Right lobe of liver (tissue), 6 donors: ENCODE data around the gene ACOT7. TPM values are rescaled to one million over a fixed set of nuclear protein-coding genes. Genes with fewer than 3 reads are reported as not detected.
A peak's percentile ranks its signal among the peaks of the same experiment; 100 is the strongest.

Source experiments
- ATAC-seq, 4 donors: fragments of 200-7000 bp; cut with Tn5 transposase; one replicate each; pipeline ENCODE4 v1.9.1; 2020; ENCODE audit warnings: mild to moderate bottlenecking in 4 of 4, moderate library complexity in 4 of 4
- DNase-seq, 3 donors: peaks; one replicate each; pipeline ENCODE4 v3.0.0-alpha.2; 2020
- H3K27ac ChIP-seq, 3 donors: fragments of 200-600 bp; one replicate each; pipeline ENCODE4 v1.8.0; 2022
- H3K27me3 ChIP-seq, 2 donors: fragments of 200-600 bp; one replicate each; pipeline ENCODE4 v1.8.0; 2022
- H3K36me3 ChIP-seq, 4 donors: fragments of 200-600 bp; sonication (generic) in 1 of 4; one replicate each; pipeline versions ENCODE4 v1.5.1 to v1.8.0; 2017 to 2022; ENCODE audit warnings: control low read depth in 1 of 4
- H3K4me1 ChIP-seq, 4 donors: fragments of 200-600 bp; sonication (generic) in 1 of 4; one replicate each; pipeline versions ENCODE4 v1.5.1 to v1.8.0; 2017 to 2022; ENCODE audit warnings: control low read depth in 1 of 4
- H3K4me3 ChIP-seq, 3 donors: fragments of 200-600 bp; one replicate each; pipeline ENCODE4 v1.8.0; 2022
- H3K9me3 ChIP-seq, 4 donors: fragments of 200-600 bp; sonication (generic) in 1 of 4; one replicate each; pipeline versions ENCODE4 v1.5.1 to v1.8.0; 2017 to 2022; ENCODE audit warnings: control low read depth in 1 of 4
- POLR2A ChIP-seq: fragments of 450-650 bp; IDR thresholded peaks from one replicate; pipeline ENCODE4 v1.6.1; 2017; ENCODE audit warnings: antibody characterized with exemption, mild to moderate bottlenecking
- WGBS: methylation state at CpG from one replicate; pipeline ENCODE4 v1.1.6; 2018; ENCODE audit warnings: low coverage, low lambda C conversion rate; ENCODE audit not compliant: insufficient coverage; ENCODE audit errors: missing lambda C conversion rate; 5-methylcytosine and 5-hydroxymethylcytosine counted together
- intact Hi-C, 2 donors: fragments of 100-400 bp; cut with DNase I; formaldehyde crosslinking; loops; one replicate each; pipeline versions ENCODE4 v1.11.2 to v1.14.1; 2022
- total RNA-seq, 6 experiments: library from RNA; depleted of rRNA in 2 of 6; stranded (reverse); fragments of >200 nt in 2 of 6; fragmentation: NEBNext Ultra II Directional in 3 of 6; extraction: Animal tissue kit (Norgen Biotek cat#: 25700) in 3 of 6; gene quantifications; one replicate each; pipeline versions ENCODE4 v1.1.0 to v1.2.4, GENCODE V29; 2016 to 2023
- TF ChIP-seq, protein P1 (sequence below), 4 donors: fragments of 200-600 bp in 3 of 4; fragments of 450-650 bp in 1 of 4; IDR thresholded peaks; one replicate each; pipeline versions ENCODE4 v1.5.1 to v1.8.0; 2016 to 2022; ENCODE audit warnings: antibody characterized with exemption in 4 of 4, mild to moderate bottlenecking in 2 of 4
- donor health status: DM: no; HTN: yes; CAD: no.
- donor health status: DM: no; HTN: no; CAD: no.
- donor health status: DM: no; HTN: no; CAD: no.
- donor health status: DM: no; HTN: yes; CAD: no.
- donor health status: DM: no; HTN: yes; CAD: no.

The ACOT7 gene
- total RNA-seq, 6 experiments from 2014 or later = 10.8 to 19.7 (median 14.1) TPM

GRCh38 chr1:6307099-6307498 is 86.5 kb downstream of the ACOT7 start:
- no peaks in the 10 kb centered on the region for H3K36me3 ChIP-seq
- ATAC-seq (no peak), DNase-seq (no peak)
- intact Hi-C loops = no loop called here
- H3K27me3 ChIP-seq = no peaks in the 10 kb centered on the region
- no peaks in the 10 kb centered on the region for H3K4me1 ChIP-seq
- H3K27ac ChIP-seq = no peak overlapping the region
- no peaks in the 10 kb centered on the region for H3K9me3 ChIP-seq
- H3K4me3 ChIP-seq = no peak overlapping the region
- TF ChIP-seq POLR2A = no peak
- TF ChIP-seq, protein P1, sequence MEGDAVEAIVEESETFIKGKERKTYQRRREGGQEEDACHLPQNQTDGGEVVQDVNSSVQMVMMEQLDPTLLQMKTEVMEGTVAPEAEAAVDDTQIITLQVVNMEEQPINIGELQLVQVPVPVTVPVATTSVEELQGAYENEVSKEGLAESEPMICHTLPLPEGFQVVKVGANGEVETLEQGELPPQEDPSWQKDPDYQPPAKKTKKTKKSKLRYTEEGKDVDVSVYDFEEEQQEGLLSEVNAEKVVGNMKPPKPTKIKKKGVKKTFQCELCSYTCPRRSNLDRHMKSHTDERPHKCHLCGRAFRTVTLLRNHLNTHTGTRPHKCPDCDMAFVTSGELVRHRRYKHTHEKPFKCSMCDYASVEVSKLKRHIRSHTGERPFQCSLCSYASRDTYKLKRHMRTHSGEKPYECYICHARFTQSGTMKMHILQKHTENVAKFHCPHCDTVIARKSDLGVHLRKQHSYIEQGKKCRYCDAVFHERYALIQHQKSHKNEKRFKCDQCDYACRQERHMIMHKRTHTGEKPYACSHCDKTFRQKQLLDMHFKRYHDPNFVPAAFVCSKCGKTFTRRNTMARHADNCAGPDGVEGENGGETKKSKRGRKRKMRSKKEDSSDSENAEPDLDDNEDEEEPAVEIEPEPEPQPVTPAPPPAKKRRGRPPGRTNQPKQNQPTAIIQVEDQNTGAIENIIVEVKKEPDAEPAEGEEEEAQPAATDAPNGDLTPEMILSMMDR (IDR thresholded peaks at IDR 0.05) = no peak
- 90% methylated on average over 4 of the region's 15 CpGs for WGBS

DNA sequence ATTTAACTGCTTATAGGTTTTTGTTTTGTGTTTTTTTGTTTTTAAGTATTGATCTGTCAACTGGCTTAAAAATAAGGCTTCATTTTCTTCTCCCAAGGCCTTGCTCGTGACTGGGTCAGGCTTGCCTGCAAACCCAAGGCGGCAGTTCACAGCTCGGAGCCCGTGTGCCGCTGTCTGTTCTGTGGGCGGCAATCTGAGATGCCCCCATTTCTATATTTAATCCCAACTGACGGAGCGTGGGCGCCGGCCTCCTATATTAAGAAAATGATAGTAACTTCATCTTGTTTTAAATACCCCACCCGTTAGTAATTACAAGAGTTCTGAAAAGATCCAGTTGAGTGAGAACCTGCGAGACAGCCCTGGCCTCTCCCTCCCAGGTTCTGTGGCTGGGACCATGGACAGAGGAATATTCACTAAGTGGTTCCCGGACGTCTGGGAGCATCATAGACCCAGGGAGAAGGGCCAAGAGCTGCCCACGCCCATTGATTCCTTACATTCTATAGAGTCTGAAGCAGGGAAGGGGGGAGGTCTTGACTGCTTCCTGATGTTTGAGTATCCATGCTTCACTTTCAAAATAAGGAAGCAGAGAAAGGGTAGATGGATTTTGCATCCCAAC is 90.1 kb downstream of the ACOT7 start:
- intact Hi-C loops = no loop called here

DNA sequence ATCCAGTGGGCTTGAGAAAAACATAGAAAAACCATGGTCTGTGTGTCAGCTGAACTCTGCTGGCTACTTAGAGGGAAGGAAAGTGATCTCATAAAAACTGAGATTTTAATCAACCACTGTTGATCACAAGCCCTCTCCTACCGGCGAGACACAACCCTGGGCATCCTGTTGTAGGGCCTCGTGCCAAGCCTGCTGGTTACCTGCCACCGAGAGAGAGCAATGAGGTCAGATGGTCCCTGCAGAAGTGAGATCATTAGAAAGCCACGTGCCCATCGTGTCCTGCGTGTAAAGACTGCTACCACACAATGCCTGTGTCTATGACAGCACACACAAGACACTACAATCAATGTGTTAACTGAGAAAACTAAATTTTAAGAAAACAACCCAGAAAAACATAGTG is 91.0 kb downstream of the ACOT7 start:
- H3K4me3 ChIP-seq = no peak overlapping the region
- DNase-seq (peak; percentile 64 to 77 (median 68)), ATAC-seq (peak; percentile 52 to 87 (median 73))
- no peaks in the 10 kb centered on the region for H3K27me3 ChIP-seq
- H3K27ac ChIP-seq = no peak overlapping the region
- no peak for TF ChIP-seq POLR2A
- TF ChIP-seq, protein P1 (IDR thresholded peaks at IDR 0.05) = no peak
- H3K9me3 ChIP-seq = no peaks in the 10 kb centered on the region
- H3K36me3 ChIP-seq = no peaks in the 10 kb centered on the region
- H3K4me1 ChIP-seq = no peaks in the 10 kb centered on the region
- intact Hi-C loops = no loop called here
- WGBS = 39% methylated on average over 4 of the region's 7 CpGs

More for the DNA sequence above, 90.1 kb downstream of the ACOT7 start:
- TF ChIP-seq, protein P1 (IDR thresholded peaks at IDR 0.05) = no peak
- no peak for TF ChIP-seq POLR2A
- Histone ChIP-seq H3K4me1 (no peaks in the 10 kb centered on the region), H3K9me3 (no peaks in the 10 kb centered on the region), H3K4me3 (no peak overlapping the region), H3K27me3 (no peaks in the 10 kb centered on the region), H3K27ac (no peak overlapping the region), H3K36me3 (no peaks in the 10 kb centered on the region)
- WGBS = 91% methylated on average over 9 of the region's 15 CpGs
- no peak for ATAC-seq
- no peak for DNase-seq

- H3K4me1 ChIP-seq = no peaks in the 10 kb centered on the region
- ATAC-seq = no peak
- no peak for DNase-seq
- no peak overlapping the region for H3K4me3 ChIP-seq
- TF ChIP-seq, protein P1 (IDR thresholded peaks at IDR 0.05) = no peak
- no peak for TF ChIP-seq POLR2A
- H3K36me3 ChIP-seq = no peaks in the 10 kb centered on the region
- intact Hi-C loops = no loop called here
- no peak overlapping the region for H3K27ac ChIP-seq
- H3K27me3 ChIP-seq = no peaks in the 10 kb centered on the region
- no CpG with 5 or more reads among the region's 8 CpGs for WGBS
- H3K9me3 ChIP-seq = no peaks in the 10 kb centered on the region
Measured at GRCh38 chr1:6301526-6301925, 92.0 kb downstream of the ACOT7 start.
